PC-9 (cell line): ENCODE results near the gene GTF2IRD1. TPM values are rescaled to one million over a fixed set of nuclear protein-coding genes. Genes with fewer than 3 reads are reported as not detected.

Source experiments
- BruUV-seq: library from RNA; stranded (reverse); fragments of 400-500 nt; replicated peaks from 2 replicates; lab custom pipeline; 2021; lab: Mats Ljungman, UMichigan
- CTCF ChIA-PET: fragments of 300-600 bp; sonication (Branson Sonifier 250); formaldehyde crosslinking; loops from one replicate; lab custom pipeline; 2022; ENCODE audit warnings: antibody characterized with exemption; lab: Charles Lee
- POLR2A ChIA-PET: fragments of 300-600 bp; sonication (Branson Sonifier 250); formaldehyde crosslinking; loops from one replicate; lab custom pipeline; 2022; ENCODE audit warnings: antibody characterized with exemption; ENCODE audit not compliant: unreplicated experiment; lab: Charles Lee
- DNase-seq, 2 experiments: peaks; one replicate each; pipeline versions ENCODE4 v3.0.0 to v3.0.0-alpha.2; 2015 to 2022; ENCODE audit warnings: mixed read lengths in 1 of 2
- H2AFZ ChIP-seq: fragments of 200-600 bp; sonication (generic); 2 replicates; pipeline ENCODE4 v1.8.1; 2017; ENCODE audit warnings: antibody characterized with exemption
- H3F3A ChIP-seq: fragments of 200-600 bp; sonication (generic); 2 replicates; pipeline ENCODE4 v1.8.1; 2017; ENCODE audit warnings: antibody characterized with exemption, mild to moderate bottlenecking, low read depth; ENCODE audit not compliant: insufficient read depth
- H3K27ac ChIP-seq: fragments of 200-600 bp; sonication (generic); 2 replicates; pipeline ENCODE4 v1.6.1; 2016; ENCODE audit warnings: mixed run types
- H3K27me3 ChIP-seq: fragments of 200-600 bp; sonication (generic); 2 replicates; pipeline ENCODE4 v1.6.1; 2016; ENCODE audit warnings: low read depth, mixed run types; ENCODE audit not compliant: insufficient read depth
- H3K36me3 ChIP-seq: fragments of 200-600 bp; sonication (generic); 2 replicates; pipeline ENCODE4 v1.6.1; 2016; ENCODE audit warnings: low read depth, mixed run types
- H3K4me1 ChIP-seq: fragments of 200-600 bp; sonication (generic); replicated peaks from 2 replicates; pipeline ENCODE4 v1.6.1; 2016; ENCODE audit warnings: mixed run types; ENCODE audit not compliant: insufficient read depth
- H3K4me2 ChIP-seq: fragments of 200-600 bp; sonication (generic); 2 replicates; pipeline ENCODE4 v1.6.1; 2017; ENCODE audit warnings: mixed run types
- H3K4me3 ChIP-seq: fragments of 200-600 bp; sonication (generic); 2 replicates; pipeline ENCODE4 v1.6.1; 2016; ENCODE audit warnings: mixed run types
- H3K79me2 ChIP-seq: fragments of 200-600 bp; sonication (generic); 2 replicates; pipeline ENCODE4 v1.6.1; 2017; ENCODE audit warnings: low read depth, mixed run types
- H3K9me2 ChIP-seq: fragments of 200-600 bp; sonication (generic); 2 replicates; pipeline ENCODE4 v1.8.1; 2017; ENCODE audit warnings: mild to moderate bottlenecking; ENCODE audit not compliant: insufficient read depth
- H3K9me3 ChIP-seq: fragments of 200-600 bp; sonication (generic); 2 replicates; pipeline ENCODE4 v1.8.1; 2016; ENCODE audit warnings: low read depth; ENCODE audit not compliant: insufficient read depth
- H4K20me1 ChIP-seq: fragments of 200-600 bp; sonication (generic); 2 replicates; pipeline ENCODE4 v1.8.1; 2017; ENCODE audit not compliant: insufficient read depth
- EZH2 ChIP-seq: fragments of 200-600 bp; sonication (generic); IDR thresholded peaks from 2 replicates; pipeline ENCODE4 v1.8.0; 2017; ENCODE audit warnings: antibody characterized with exemption, low read depth
- intact Hi-C: fragments of 100-400 bp; cut with micrococcal nuclease; formaldehyde crosslinking; loops from one replicate; pipeline ENCODE4 v1.10.0; 2022; ENCODE audit not compliant: unreplicated experiment
- total RNA-seq: library from RNA; stranded (reverse); gene quantifications from 2 replicates; pipeline ENCODE4 v1.2.3, GENCODE V29; 2021
- TF ChIP-seq, protein P1 (sequence below): fragments of 200-600 bp; sonication (generic); conservative IDR thresholded peaks from 2 replicates; pipeline ENCODE4 v1.6.1; 2017; ENCODE audit warnings: mixed run types, antibody characterized with exemption, mild to moderate bottlenecking, moderate library complexity

GTF2IRD1 gene
- total RNA-seq, 1 experiment from 2014 or later, result 46.7 TPM

DNA sequence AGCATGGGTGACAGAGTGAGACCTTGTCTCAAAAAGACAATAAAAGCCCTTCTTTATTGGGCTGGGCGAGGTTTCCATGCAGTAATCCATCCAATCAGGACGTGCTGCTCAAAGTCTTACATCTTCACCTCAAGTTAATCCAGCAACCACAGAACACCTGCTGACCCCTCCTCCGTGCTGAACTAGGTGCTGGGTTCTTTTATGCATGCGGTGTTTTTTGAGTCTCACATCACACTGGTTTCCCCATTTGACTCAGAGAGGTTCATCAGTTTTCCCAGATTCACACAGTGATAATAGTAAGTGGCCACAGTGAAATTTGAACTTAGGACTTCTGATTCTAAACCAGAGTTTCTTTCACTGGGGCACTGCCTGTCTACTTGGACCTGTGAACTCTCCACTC is 145.5 kb downstream of the GTF2IRD1 start:
- Histone ChIP-seq H3F3A (peaks cover 6% of the 10 kb centered on the region; the same call in 1 of the 2 replicates), H4K20me1 (no peaks in the 10 kb centered on the region), H2AFZ (no peak overlapping the region), H3K9me3 (no peaks in the 10 kb centered on the region), H3K4me1 (peaks cover 3% of the 10 kb centered on the region; the same call in 1 of the 2 replicates), H3K9me2 (no peaks in the 10 kb centered on the region), H3K36me3 (0 out of 2 replicates have a peak, but pooled peaks cover 5% of the 10 kb centered on the region), H3K27ac (no peak overlapping the region), H3K79me2 (no peaks in the 10 kb centered on the region), H3K4me2 (no peak overlapping the region), H3K27me3 (no peaks in the 10 kb centered on the region), H3K4me3 (no peak overlapping the region)
- intact Hi-C loops, result no loop called here
- ChIA-PET POLR2A (no interaction called here), CTCF (no interaction called here)
- no peak for DNase-seq
- TF ChIP-seq, protein P1, sequence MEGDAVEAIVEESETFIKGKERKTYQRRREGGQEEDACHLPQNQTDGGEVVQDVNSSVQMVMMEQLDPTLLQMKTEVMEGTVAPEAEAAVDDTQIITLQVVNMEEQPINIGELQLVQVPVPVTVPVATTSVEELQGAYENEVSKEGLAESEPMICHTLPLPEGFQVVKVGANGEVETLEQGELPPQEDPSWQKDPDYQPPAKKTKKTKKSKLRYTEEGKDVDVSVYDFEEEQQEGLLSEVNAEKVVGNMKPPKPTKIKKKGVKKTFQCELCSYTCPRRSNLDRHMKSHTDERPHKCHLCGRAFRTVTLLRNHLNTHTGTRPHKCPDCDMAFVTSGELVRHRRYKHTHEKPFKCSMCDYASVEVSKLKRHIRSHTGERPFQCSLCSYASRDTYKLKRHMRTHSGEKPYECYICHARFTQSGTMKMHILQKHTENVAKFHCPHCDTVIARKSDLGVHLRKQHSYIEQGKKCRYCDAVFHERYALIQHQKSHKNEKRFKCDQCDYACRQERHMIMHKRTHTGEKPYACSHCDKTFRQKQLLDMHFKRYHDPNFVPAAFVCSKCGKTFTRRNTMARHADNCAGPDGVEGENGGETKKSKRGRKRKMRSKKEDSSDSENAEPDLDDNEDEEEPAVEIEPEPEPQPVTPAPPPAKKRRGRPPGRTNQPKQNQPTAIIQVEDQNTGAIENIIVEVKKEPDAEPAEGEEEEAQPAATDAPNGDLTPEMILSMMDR, result no peak
- TF ChIP-seq EZH2, result no peak
- no TSS peak for BruUV-seq

DNA sequence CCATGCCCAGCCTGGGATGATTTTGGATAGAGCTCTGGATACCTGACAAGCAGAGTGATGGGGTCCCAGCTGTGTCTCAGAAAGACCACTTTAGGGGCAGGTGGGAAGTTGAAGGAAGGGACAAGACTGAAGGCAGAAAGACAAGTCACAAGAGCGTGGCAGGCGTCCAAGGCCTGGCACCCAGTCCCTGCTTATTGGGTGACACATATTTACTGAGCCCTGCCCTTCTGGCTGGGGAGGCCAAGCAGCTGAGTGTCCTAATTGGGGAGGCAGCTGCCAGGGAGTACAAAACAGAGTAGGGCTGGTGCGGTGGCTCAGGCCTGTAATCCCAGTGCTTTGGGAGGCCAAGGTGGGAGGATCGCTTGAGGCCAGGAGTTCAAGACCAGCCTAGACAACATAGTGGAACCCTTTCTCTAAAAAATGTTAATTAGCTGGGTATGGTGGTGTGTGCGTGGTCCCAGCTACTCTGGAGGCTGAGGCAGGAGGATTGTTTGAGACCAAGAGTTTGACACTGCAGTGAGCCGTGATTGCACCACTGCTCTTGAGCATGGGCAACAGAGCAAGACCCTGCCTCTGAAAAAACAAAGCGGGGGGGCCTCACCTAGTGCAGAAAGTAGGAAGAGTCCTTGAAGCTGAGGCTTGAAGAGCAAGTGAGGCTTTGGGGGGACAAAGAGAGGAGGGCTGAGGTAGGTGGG is 150.8 kb downstream of the GTF2IRD1 start:
- no peaks in the 10 kb centered on the region for H3K79me2 ChIP-seq
- peaks cover 21% of the 10 kb centered on the region; the same call in 1 of the 2 replicates for H3K4me1 ChIP-seq
- H3K9me2 ChIP-seq, result no peaks in the 10 kb centered on the region
- no peak overlapping the region for H3K4me3 ChIP-seq
- H3K27ac ChIP-seq, result no peak overlapping the region
- intact Hi-C loops, result loop anchor here (2.0 kb wide), 1 partner anchor 22 kb away; no protein-coding TSS in a partner anchor
- TF ChIP-seq, protein P1, result no peak
- no peak for TF ChIP-seq EZH2
- BruUV-seq, result no TSS peak
- H3F3A ChIP-seq, result peaks cover 27% of the 10 kb centered on the region; the same call in 1 of the 2 replicates
- H4K20me1 ChIP-seq, result no peaks in the 10 kb centered on the region
- H3K9me3 ChIP-seq, result no peaks in the 10 kb centered on the region
- 0 out of 2 replicates have a peak overlapping the region, but pooled peaks have one; percentile 21 for H3K4me2 ChIP-seq
- POLR2A ChIA-PET, result interaction anchor here (0.6 kb wide), 1 partner anchor 11 kb away, joined by 8 read pairs; no protein-coding TSS in a partner anchor
- no peaks in the 10 kb centered on the region for H3K36me3 ChIP-seq
- no peak overlapping the region for H2AFZ ChIP-seq
- CTCF ChIA-PET, result interaction anchor here (0.9 kb wide), 1 partner anchor 20 kb away, joined by 8 read pairs; no protein-coding TSS in a partner anchor
- H3K27me3 ChIP-seq, result no peaks in the 10 kb centered on the region
- DNase-seq, result peak; percentile 63 to 71

DNA sequence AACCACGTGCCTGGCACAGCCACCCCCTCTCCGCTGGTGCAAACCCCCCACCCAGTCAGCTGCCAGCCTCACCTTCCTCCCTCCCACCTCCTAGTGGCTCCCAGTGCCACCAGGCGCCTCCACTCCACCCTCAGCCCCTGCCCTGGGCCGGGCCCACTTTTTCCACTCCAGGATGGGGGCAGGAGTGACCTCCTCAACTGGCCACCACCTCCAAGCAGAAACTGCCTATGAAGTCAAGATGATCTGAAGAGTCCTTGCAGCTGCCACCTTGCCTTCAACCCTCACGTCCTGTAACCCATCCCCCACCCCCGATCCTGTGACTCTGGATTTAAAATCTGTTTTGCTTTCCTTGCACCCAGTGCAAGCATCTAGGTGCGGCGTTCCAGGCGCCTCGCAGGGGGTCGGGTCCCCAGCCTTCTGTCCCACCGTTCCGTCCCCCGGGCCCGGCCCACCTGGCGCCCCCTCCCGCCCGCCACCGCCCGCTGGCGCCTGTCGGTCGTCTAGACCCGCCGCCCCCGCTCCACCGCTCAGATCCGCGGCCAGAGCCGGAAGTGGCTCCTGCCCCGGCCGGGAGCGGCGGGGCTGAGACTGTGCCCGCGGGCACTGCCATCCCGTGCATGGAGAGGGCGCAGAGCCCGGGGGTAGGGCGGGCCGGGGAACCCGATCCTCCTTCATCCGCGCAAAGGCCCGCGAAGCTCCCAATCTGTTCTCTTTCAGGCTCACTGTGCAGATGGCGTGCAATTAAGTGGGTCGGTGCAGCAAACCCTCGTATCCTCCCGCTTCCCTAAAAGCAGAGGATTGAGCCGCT is 152.6 kb downstream of the GTF2IRD1 start:
- peak overlapping the region; percentile 46 for H3K4me2 ChIP-seq
- H3F3A ChIP-seq, result peaks cover 39% of the 10 kb centered on the region
- H2AFZ ChIP-seq, result no peak overlapping the region
- H3K27me3 ChIP-seq, result no peaks in the 10 kb centered on the region
- H3K4me3 ChIP-seq, result no peak overlapping the region
- H3K27ac ChIP-seq, result no peak overlapping the region
- intact Hi-C loops, result loop anchor here (1.0 kb wide), 1 partner anchor 51 kb away; the partner anchor contains the start of gene GTF2I
- no peaks in the 10 kb centered on the region for H3K9me3 ChIP-seq
- no peaks in the 10 kb centered on the region for H3K9me2 ChIP-seq
- no peaks in the 10 kb centered on the region for H3K79me2 ChIP-seq
- POLR2A ChIA-PET, result no interaction called here
- no peak for TF ChIP-seq EZH2
- TF ChIP-seq, protein P1, result no peak
- no peaks in the 10 kb centered on the region for H4K20me1 ChIP-seq
- CTCF ChIA-PET, result no interaction called here
- H3K4me1 ChIP-seq, result peaks cover 35% of the 10 kb centered on the region
- peak in 1 of 2 experiments; percentile 79 for DNase-seq
- no peaks in the 10 kb centered on the region for H3K36me3 ChIP-seq
- BruUV-seq, result no TSS peak
